ENCODE data around the gene KCTD13.

Gene KCTD13

GRCh38 chr16:29950806-29951461, 24.9 kb upstream of the KCTD13 start:
- no peaks in the 10 kb centered on the region for H3K9me3 ChIP-seq (ENCODE audit: insufficient read depth, low read length)
- H3K27ac ChIP-seq (ENCODE audit: low read depth, low read length), result no peak overlapping the region
- H3K79me2 ChIP-seq (ENCODE audit: insufficient read depth, low read length), result no peaks in the 10 kb centered on the region
- H3K9ac ChIP-seq (ENCODE audit: low read length), result no peak overlapping the region
- TF ChIP-seq, protein P1, sequence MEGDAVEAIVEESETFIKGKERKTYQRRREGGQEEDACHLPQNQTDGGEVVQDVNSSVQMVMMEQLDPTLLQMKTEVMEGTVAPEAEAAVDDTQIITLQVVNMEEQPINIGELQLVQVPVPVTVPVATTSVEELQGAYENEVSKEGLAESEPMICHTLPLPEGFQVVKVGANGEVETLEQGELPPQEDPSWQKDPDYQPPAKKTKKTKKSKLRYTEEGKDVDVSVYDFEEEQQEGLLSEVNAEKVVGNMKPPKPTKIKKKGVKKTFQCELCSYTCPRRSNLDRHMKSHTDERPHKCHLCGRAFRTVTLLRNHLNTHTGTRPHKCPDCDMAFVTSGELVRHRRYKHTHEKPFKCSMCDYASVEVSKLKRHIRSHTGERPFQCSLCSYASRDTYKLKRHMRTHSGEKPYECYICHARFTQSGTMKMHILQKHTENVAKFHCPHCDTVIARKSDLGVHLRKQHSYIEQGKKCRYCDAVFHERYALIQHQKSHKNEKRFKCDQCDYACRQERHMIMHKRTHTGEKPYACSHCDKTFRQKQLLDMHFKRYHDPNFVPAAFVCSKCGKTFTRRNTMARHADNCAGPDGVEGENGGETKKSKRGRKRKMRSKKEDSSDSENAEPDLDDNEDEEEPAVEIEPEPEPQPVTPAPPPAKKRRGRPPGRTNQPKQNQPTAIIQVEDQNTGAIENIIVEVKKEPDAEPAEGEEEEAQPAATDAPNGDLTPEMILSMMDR (IDR thresholded peaks at IDR 0.05; ENCODE audit: insufficient read depth, low read length, poor library complexity, severe bottlenecking), result no peak
- no peak for TF ChIP-seq EZH2phosphoT487 (conservative IDR thresholded peaks at IDR 0.05; ENCODE audit: low read length)
- no peaks in the 10 kb centered on the region for H4K20me1 ChIP-seq (ENCODE audit: low read depth, low read length)
- no peaks in the 10 kb centered on the region for H3K9me2 ChIP-seq (replicated peaks; ENCODE audit: insufficient read depth, low read length)
- H3K4me2 ChIP-seq (ENCODE audit: low read depth, low read length, poor library complexity, severe bottlenecking), result no peak overlapping the region
- H3K4me3 ChIP-seq (ENCODE audit: insufficient read depth, low read length, poor library complexity, severe bottlenecking), result no peak overlapping the region
- H3K36me3 ChIP-seq (ENCODE audit: low read length), result no peaks in the 10 kb centered on the region
- H3K27me3 ChIP-seq (ENCODE audit: low read length), result no peaks in the 10 kb centered on the region
- H2AFZ ChIP-seq (ENCODE audit: low read depth, low read length, severe bottlenecking), result no peak overlapping the region
- no peaks in the 10 kb centered on the region for H3F3A ChIP-seq (ENCODE audit: insufficient read depth)

GRCh38 chr16:29947897-29948296, 21.9 kb upstream of the KCTD13 start:
- Histone ChIP-seq H3K36me3 (ENCODE audit: low read length) (no peaks in the 10 kb centered on the region), H4K20me1 (ENCODE audit: low read depth, low read length) (no peaks in the 10 kb centered on the region), H3K9ac (ENCODE audit: low read length) (no peak overlapping the region), H3K4me3 (ENCODE audit: insufficient read depth, low read length, poor library complexity, severe bottlenecking) (no peak overlapping the region), H3K9me2 (replicated peaks; ENCODE audit: insufficient read depth, low read length) (no peaks in the 10 kb centered on the region), H3K27me3 (ENCODE audit: low read length) (no peaks in the 10 kb centered on the region), H3K4me2 (ENCODE audit: low read depth, low read length, poor library complexity, severe bottlenecking) (no peak overlapping the region), H3F3A (ENCODE audit: insufficient read depth) (no peaks in the 10 kb centered on the region), H3K9me3 (ENCODE audit: insufficient read depth, low read length) (no peaks in the 10 kb centered on the region), H3K27ac (ENCODE audit: low read depth, low read length) (no peak overlapping the region), H2AFZ (ENCODE audit: low read depth, low read length, severe bottlenecking) (no peak overlapping the region), H3K79me2 (ENCODE audit: insufficient read depth, low read length) (no peaks in the 10 kb centered on the region)
- TF ChIP-seq, protein P1 (IDR thresholded peaks at IDR 0.05; ENCODE audit: insufficient read depth, low read length, poor library complexity, severe bottlenecking), result no peak
- TF ChIP-seq EZH2phosphoT487 (conservative IDR thresholded peaks at IDR 0.05; ENCODE audit: low read length), result no peak

DNA sequence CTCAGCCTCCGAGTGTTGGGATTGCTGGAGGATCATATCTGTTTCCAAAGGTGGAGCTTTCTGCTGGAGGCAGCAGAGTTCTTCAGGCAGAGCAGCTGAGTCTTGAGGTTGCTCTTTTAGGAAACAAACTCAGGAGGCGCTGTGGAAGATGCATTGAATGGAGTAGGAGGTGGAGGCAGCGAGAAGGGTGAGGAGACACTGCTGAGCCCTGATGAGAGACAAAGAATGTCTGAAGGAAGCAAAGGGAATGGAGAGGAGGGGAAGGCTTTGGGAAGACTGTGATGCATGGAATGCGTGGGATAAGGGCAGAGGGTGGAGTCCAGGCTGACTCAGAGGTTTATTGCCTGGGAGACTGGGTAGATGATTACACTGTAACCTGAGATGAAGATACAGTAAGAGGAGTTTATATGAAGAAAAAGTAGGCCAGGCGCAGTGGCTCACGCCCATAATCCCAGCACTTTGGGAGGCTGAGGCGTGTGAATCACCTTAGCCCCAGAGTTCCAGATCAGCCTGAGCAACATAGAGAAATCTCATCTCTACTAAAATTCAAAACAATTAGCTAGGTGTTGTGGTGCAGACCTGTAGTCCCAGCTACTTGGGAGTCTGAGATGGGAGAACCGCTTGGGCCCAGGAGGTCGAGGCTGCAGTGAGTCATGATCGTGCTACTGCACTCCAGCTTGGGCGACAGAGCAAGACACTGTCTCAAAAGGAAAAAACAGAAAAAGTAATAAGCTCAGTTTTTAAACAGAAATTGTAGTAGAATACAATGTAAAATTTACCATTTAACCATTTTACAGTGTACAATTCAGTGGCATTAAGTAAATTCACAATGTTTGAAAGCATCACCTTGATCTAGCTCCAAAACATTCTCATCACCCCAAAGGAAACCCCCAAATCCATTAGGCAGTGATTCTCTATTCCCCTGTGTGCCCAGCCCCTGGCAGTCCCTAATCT, 18.1 kb upstream of the KCTD13 start:
- no peaks in the 10 kb centered on the region for H3K27me3 ChIP-seq (ENCODE audit: low read length)
- no peak overlapping the region for H3K4me2 ChIP-seq (ENCODE audit: low read depth, low read length, poor library complexity, severe bottlenecking)
- no peak overlapping the region for H3K9ac ChIP-seq (ENCODE audit: low read length)
- TF ChIP-seq EZH2phosphoT487 (conservative IDR thresholded peaks at IDR 0.05; ENCODE audit: low read length), result no peak
- TF ChIP-seq, protein P1 (IDR thresholded peaks at IDR 0.05; ENCODE audit: insufficient read depth, low read length, poor library complexity, severe bottlenecking), result no peak
- no peak overlapping the region for H2AFZ ChIP-seq (ENCODE audit: low read depth, low read length, severe bottlenecking)
- no peaks in the 10 kb centered on the region for H3K79me2 ChIP-seq (ENCODE audit: insufficient read depth, low read length)
- no peaks in the 10 kb centered on the region for H3K9me2 ChIP-seq (replicated peaks; ENCODE audit: insufficient read depth, low read length)
- H3K4me3 ChIP-seq (ENCODE audit: insufficient read depth, low read length, poor library complexity, severe bottlenecking), result no peak overlapping the region
- no peak overlapping the region for H3K27ac ChIP-seq (ENCODE audit: low read depth, low read length)
- no peaks in the 10 kb centered on the region for H4K20me1 ChIP-seq (ENCODE audit: low read depth, low read length)
- no peaks in the 10 kb centered on the region for H3K9me3 ChIP-seq (ENCODE audit: insufficient read depth, low read length)
- no peaks in the 10 kb centered on the region for H3F3A ChIP-seq (ENCODE audit: insufficient read depth)
- no peaks in the 10 kb centered on the region for H3K36me3 ChIP-seq (ENCODE audit: low read length)

Data from SU-DHL-6 (cell line).